PC-3 (cell line): ENCODE results near the gene RPS10.

ENCODE experiments used
- CTCF ChIP-seq: fragments of 300-600 bp; sonication (generic); conservative IDR thresholded peaks from 2 replicates; pipeline ENCODE4 v1.5.1; 2017; ENCODE audit warnings: antibody characterized with exemption, low read depth, mild to moderate bottlenecking, low read length
- EZH2phosphoT487 ChIP-seq: fragments of 300-600 bp; sonication (generic); IDR thresholded peaks from 2 replicates; pipeline ENCODE4 v1.6.1; 2018; ENCODE audit warnings: mild to moderate bottlenecking, antibody characterized with exemption, low read length, borderline replicate concordance

- TF ChIP-seq CTCF (peak; percentile 74), EZH2phosphoT487 (no peak)
These were observed 33.2 kb downstream of the RPS10 start, which contains the start of gene NUDT3 for GRCh38 chr6:34392497-34393190.
